HG02885 (cell line): ENCODE results near the gene ARHGEF10L.

Experiments
- ATAC-seq: cut with Tn5 transposase; IDR thresholded peaks from one replicate; pipeline ENCODE4 v1.9.1; 2021; ENCODE audit warnings: mild to moderate bottlenecking; ENCODE audit not compliant: unreplicated experiment, poor library complexity

Gene ARHGEF10L

GRCh38 chr1:17566417-17566816 lies 26.9 kb downstream of the ARHGEF10L start:
- ATAC-seq = no peak

GRCh38 chr1:17566892-17567291 lies 27.4 kb downstream of the ARHGEF10L start:
- no peak for ATAC-seq

- ATAC-seq = no peak
Observed at GRCh38 chr1:17567582-17567981, 28.1 kb downstream of the ARHGEF10L start.

- no peak for ATAC-seq
Observed at GRCh38 chr1:17568014-17568900, 28.8 kb downstream of the ARHGEF10L start.

GRCh38 chr1:17569200-17570139 lies 30.0 kb downstream of the ARHGEF10L start:
- no peak for ATAC-seq

- no peak for ATAC-seq
Observed at GRCh38 chr1:17570228-17570627, 30.7 kb downstream of the ARHGEF10L start.

- ATAC-seq = no peak
Observed at GRCh38 chr1:17572264-17572985, 32.9 kb downstream of the ARHGEF10L start.

- ATAC-seq = no peak
Observed at GRCh38 chr1:17573518-17574041, 34.1 kb downstream of the ARHGEF10L start.

- no peak for ATAC-seq
Observed at GRCh38 chr1:17574516-17574915, 35.0 kb downstream of the ARHGEF10L start.

- no peak for ATAC-seq
Observed at GRCh38 chr1:17575797-17576518, 36.5 kb downstream of the ARHGEF10L start.

- no peak for ATAC-seq
Observed at GRCh38 chr1:17576519-17576853, 37.0 kb downstream of the ARHGEF10L start.

GRCh38 chr1:17577907-17578297 lies 38.4 kb downstream of the ARHGEF10L start:
- no peak for ATAC-seq

- no peak for ATAC-seq
Observed at GRCh38 chr1:17579951-17580939, 40.7 kb downstream of the ARHGEF10L start.

GRCh38 chr1:17581389-17582123 lies 42.1 kb downstream of the ARHGEF10L start:
- no peak for ATAC-seq

- no peak for ATAC-seq
Observed at GRCh38 chr1:17582124-17582774, 42.8 kb downstream of the ARHGEF10L start.

- ATAC-seq = no peak
Observed at GRCh38 chr1:17584539-17584938, 45.0 kb downstream of the ARHGEF10L start.

- no peak for ATAC-seq
Observed at GRCh38 chr1:17585266-17585987, 45.9 kb downstream of the ARHGEF10L start.
